HG02870 (cell line): ENCODE results near the gene ARMS2.

Experiments used
- ATAC-seq: cut with Tn5 transposase; IDR thresholded peaks from one replicate; pipeline ENCODE4 v1.9.1; 2021; ENCODE audit warnings: mild to moderate bottlenecking, moderate library complexity; ENCODE audit not compliant: unreplicated experiment

Gene ARMS2, protein sequence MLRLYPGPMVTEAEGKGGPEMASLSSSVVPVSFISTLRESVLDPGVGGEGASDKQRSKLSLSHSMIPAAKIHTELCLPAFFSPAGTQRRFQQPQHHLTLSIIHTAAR

DNA sequence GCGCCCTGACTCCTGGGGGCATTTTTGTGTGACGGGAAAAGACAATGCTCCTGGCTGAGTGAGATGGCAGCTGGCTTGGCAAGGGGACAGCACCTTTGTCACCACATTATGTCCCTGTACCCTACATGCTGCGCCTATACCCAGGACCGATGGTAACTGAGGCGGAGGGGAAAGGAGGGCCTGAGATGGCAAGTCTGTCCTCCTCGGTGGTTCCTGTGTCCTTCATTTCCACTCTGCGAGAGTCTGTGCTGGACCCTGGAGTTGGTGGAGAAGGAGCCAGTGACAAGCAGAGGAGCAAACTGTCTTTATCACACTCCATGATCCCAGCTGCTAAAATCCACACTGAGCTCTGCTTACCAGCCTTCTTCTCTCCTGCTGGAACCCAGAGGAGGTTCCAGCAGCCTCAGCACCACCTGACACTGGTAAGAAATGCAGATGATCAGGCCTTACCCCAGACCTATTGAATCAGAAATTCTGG, at the start of gene ARMS2:
Gene ARMS2 (plus strand): TSS at position 51 of the 478 bp plus-strand sequence. CDS start 75 bp downstream, at position 126.
- ATAC-seq: no peak

DNA sequence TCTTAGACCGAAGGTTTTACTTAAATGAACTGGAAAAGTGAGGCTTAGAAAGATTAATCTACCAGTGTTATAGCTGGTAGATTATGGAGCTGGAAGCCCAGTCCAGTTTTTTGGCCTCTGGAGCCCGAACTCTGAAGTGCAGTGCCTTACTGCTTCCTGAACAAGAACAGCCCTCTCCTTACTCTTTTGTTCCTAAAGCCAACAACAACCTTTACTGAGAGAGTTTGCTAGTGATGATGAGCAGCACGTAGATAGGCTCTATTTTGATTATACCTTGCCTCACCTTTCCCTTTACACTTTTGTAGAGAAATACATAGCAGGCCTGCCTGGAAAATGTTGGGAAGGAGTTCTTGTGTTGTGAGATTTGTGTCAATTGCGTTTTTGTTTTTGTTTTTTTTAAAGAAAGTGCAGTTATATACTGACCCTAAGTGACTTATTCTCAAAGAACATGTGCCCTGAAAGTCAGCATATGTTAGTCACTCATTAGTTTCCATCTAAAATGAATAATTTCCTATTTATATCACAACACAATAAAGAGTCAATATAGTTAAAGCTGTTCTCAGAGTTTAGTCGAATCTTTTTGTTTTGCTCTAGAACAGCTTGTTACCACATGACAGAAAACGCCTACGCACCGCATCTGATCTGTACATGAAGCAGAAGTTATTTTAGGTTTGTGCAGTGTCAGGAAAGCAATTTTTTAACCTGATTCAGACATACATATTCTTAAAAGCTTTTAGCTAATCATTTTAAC, 46.9 kb upstream of the ARMS2 start:
- no peak for ATAC-seq

DNA sequence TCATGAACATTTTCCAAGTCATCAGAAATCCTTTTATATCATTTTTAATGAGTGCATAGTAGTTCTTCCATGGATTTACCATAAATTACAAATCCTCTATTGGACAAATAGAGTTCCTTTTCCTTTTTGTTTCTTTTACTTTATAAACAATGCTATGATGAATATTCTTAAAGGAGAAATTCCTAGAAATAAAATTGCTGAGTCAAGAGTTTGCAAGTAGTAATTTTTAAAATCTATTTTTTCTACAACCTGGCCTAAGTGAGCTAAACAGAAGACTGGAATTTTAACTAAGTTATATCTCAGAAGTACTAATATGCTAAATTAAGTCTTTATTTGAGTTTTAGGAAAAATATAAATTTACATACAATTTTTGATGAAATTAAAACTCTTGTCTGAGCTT, 41.1 kb upstream of the ARMS2 start:
- ATAC-seq: no peak

DNA sequence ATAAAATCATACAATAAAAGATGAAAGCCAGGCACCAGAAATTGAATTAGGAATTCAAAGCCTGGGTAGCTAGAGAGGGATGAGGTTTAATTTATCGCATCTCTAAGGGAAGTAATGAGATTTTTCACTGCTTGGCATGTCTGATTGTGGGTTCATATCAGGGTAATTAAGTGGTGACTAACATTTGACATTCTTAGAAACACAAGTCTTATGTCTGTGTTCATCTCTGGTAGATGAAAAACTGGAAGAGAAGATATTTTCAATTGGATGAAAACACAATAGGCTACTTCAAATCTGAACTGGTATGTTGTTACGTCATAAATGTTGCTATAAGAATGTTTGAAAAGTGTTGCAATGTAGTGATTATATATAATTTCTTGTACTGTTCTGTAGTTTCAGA, 36.8 kb upstream of the ARMS2 start:
- no peak for ATAC-seq

DNA sequence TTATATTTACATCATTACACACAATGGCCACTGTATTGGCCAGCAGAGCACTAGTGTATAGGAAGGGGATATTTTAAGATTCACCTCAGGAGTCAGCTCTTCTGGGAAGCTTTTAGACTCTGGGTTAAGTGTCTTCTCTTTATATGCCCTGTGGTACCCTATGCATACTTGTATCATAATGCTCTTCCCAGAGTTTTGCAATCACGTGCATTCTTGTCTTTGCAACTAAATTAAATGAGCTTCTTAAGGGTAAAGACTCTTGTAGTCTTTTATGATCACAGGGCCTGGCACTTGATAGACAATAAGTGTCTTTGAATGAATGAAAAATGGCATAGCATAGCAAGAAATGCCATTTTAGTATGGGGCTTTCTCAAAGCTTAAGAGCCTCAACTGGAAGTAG, 35.4 kb upstream of the ARMS2 start:
- ATAC-seq: no peak

DNA sequence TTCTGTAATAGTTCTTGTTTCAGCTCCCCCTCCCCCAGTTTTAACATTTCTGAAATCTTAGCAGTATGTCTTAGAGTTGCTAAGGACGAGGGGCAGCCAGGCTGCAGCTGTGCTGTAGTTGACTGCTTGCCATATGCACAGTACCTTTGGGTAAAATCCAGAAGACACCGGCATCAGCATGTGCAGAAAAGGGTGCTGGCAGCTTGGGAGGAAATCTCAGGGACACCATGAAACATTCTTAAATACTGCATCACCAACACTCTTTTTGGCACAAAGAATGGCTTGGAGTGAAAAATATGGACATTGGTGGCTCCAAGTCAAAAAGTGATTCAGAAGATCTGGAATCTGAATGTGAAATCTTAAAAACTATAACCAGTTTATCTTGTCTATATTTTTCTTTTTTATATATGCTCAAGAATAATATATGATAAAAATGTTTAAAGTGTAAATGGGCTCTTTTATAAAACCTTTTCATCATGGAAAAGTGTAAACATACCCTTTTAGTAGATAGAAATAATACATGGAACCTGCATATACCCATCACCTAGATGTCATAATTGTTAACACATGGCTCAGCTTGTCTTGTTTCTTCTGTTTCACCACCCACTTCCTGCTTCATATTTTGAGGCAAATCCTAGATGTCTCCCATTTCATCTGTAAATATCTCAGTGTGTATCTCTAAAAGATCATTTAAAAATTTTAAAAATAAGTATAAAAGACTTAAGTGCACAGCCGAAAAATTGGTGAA, 34.4 kb upstream of the ARMS2 start:
- no peak for ATAC-seq

DNA sequence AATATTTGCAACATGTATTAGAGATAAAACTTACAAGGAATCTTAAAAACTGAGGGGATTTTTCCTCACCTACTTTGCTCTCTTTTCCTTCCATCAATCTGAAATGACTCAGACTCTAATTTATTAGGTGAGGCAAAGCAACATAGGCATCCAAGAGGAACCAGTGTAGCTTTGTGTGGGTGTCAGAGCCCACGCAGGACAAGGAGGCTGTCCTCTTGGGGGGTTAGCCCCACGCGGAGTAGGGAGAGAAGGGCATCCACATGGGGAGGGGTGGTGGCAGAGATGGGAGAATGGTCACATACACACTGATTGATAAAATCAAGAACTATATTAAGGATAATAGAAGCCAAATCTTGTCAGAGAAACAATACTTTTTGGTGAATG, 33.8 kb upstream of the ARMS2 start:
- no peak for ATAC-seq

DNA sequence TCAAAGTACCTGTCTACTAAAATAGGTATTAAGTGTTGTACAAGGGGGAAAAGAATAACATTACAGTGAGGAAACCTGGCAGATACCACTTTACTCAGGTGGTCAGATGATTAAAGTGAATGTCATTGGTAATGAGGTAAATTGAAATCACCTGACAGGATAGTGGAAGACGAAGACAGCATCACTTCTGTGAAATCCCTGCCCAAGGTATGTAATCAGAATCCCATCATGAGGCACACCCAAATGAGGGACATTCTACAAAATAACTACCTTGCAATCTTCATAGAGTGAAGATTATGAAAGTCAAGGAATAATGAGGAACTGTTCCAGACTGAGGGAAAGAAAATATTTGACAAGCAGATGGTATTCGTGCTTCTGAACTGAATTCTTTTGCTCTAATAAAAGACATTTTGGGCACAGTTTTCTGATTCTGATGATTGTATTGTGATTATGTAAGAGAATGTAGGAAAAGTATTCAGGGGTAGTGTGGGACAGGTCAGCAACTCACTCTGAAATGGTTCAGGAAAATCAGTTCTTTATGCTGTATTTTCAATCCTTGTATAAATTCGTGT, 33.3 kb upstream of the ARMS2 start:
- ATAC-seq: no peak

DNA sequence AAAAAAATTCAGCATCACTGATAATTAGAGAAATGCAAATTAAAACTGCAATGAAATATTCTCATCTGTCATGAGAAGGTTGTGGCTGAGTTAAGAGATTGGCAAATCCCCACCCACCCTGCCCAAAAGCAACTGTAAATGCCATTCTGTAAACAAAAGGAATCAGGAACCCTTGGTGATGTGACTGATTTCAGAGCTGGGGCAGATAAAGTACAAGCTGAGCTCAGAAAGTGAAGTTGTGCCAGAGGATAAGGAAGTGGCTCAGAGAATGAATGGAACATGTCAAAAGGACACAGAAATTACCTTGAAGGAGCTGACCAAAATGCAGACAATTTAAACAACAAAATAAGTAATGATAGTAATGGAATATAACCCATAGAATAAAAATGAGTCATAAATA, 32.7 kb upstream of the ARMS2 start:
- ATAC-seq: no peak

DNA sequence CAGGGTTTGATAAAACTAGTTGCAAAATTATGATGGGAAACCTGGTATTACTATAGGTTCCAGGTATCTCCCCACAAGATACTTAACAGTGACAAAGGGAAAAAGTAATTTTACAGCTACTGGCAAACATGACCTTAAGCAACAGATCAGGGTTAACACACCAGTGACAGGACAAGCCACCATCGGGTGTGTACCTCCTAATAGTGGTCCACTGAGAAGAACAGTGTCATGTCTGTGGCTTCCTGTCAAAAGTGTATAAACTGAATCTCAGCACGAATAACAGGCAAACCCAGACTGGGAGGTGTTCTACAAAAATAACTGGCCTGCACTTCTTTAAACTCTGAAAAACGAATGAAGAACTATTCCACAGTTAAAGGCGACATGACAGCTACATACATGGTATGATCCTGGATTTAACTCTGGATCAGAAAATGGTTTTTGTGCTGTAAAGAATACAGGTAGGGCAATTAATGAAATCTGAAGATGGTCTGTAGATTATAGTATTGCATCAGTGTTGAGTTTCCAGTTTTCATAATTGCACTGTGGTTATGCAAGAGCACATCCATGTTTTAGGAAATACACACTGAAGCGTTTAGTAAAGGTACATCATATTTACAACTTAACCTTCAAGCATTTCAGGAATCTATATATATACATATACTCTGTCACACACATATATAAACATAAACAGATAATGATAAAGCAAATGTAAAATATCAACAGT, 32.0 kb upstream of the ARMS2 start:
- ATAC-seq: no peak

DNA sequence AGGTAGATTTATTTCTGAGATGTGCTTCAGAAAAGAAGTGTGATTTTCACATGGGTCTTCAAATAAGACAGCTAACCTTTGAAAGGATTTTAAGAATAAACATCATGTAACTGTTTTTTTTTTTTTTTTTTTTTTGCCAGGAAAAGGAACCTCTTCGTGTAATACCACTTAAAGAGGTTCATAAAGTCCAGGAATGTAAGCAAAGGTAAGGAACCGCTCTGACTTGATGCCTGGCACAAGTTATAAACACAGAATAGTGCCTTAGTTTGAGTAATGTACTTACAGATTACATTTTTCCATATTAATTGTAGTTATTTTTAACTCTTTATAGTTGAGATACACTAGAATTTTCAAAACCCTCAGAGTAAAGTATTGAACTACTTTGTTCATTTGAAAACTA, 30.4 kb upstream of the ARMS2 start:
- ATAC-seq: no peak

DNA sequence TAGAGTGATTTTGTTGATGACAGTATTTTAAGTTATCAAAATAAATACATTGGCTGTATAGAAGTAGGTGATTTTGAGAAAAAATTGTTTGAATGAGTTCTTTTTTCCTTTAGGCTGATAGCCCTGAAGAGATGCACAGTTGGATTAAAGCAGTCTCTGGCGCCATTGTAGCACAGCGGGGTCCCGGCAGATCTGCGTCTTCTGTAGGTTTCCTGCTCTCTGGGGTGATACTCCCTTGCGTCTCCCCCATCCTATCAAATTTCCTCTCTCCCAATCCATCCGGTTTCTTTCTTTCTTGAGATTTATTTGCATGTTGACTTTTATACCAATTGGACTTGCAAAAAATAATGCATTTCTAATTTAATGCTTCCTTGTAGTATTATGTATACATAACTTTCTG, 27.6 kb upstream of the ARMS2 start:
- no peak for ATAC-seq

DNA sequence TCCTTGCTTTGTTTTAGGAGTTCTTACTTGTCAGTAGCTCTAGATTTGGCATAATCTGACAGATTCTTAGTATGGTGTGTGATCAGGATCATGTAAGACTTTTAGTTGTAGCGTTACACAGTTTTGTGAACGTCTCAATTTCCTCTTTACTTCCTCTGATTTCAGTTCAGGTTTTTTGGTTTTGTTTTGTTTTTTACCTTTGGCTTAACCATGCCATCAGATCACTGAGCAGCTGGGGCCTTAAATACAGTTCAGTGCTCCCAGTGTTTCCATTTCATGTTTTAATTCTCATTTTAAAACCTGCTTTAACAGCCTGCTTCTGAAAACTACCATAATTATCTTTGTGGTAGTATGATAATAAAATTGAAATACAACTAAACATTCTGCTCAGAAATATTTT, 27.2 kb upstream of the ARMS2 start:
- ATAC-seq: no peak

DNA sequence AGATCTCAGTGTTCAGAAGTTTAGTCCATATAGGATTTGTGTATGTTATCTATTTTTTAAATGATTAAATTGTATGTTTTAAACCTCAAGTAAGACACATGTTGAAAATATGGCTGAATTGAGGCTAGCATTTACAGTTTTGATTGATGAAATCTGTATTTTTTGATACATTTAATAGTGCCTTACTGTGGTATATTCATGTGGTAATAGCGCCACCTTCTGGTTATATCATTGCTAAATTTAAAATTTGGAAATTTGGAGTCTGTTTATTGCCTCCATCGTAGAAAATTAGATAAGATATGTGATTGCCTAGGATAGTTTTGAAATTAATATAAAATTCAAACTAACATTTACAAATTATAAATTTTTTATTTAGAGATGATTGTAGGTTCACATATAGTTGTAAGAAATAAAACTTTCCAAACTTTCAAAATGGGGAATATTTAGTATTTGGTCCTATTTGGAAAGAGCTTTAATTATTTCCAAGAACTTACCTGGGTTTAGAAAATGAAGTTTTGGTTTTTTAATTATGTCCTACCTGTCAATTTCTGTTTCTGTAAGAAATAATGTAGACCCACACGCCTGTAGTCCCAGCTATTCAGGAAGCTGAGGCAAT, 19.1 kb upstream of the ARMS2 start:
- no peak for ATAC-seq

DNA sequence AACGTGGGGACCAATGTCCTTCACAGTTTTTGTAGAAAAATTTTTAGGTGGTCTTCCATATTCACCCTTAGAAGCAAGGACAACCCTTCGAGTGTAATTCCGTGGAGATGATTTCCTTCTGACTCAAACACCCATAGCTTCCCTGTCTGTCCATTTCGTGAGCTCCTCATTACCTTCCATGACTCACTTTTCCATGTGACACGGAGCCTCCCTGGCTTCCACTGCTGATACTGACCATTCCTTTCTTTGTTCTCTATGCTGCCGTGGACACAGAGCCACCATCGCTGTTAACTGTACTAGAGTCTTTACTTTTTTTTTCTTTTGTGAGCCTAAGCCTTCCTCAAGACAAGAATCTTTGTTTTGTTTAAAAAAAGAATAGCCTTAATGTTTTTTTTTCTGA, 12.5 kb upstream of the ARMS2 start:
- ATAC-seq: no peak

DNA sequence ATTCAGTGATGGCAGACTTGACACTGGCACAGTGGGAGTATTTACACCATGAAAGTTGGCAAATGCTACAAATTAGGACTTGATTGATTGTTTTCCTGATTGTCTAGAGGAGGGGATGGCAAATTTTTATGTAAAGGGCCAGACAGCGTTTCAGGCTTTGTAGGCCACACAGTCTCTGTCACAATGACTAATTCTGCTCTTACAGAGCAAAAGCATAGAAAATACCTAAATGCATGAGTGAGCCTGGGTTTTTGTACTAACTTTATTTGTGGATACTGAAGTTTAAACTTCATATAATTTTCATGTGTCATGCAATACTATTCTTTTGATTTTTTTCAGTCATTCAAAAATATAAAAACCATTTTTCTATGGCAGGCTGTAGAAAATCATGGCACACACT, 9.0 kb upstream of the ARMS2 start:
- ATAC-seq: no peak

DNA sequence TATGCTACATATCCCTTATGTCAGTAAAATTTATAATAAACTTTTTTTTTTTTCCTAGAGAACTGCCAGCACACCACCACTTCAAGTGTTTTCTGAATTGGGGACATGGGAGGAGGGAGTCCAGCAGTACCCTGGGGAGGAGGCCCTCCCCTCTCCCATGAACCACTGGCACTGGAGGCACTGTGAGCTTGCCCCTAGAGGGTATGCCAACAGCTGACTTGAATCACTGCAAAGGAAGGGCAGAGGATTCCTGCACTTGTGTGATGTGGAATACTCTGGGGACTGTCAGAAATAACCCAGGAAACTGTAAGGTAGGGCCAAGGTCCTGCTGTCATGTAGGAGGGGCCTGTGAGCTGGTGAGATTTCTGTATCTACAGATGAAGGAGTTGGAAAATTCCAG, 8.5 kb upstream of the ARMS2 start:
- no peak for ATAC-seq

DNA sequence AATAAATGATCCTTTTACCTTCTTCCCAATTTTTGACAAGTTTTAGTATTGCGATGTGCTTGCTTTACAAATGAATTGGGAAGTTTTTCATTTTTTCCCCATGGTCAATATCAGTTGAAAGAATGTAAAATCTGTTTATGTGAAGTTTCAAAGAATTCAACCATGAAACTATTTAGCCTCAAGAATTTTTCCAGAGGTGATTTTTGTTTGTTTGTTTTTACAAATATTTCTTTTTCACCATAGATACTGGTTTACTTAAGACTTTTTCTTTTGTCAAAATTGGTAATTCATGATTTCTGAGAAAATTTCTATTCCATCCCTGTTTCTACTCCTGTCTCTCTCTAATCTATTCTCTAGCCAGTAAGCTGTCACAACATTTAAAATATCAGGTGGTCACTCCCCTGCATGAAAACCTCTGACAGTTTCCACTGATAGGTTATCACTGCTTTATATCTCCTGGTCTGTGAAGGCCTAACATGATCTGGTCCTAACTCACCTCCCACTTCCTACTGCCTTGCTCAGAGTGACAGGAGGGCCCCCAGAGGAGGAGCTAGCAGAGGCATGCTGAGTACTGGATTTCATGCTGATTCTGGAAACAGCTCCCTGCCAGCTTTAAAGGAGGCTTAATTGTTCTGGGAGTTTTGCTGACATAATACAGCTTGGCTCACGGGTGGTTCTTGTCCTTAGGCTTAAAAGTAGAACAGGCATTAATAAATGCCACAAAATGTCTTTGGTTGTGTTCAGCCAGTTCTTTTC, 7.6 kb upstream of the ARMS2 start:
- ATAC-seq: no peak

DNA sequence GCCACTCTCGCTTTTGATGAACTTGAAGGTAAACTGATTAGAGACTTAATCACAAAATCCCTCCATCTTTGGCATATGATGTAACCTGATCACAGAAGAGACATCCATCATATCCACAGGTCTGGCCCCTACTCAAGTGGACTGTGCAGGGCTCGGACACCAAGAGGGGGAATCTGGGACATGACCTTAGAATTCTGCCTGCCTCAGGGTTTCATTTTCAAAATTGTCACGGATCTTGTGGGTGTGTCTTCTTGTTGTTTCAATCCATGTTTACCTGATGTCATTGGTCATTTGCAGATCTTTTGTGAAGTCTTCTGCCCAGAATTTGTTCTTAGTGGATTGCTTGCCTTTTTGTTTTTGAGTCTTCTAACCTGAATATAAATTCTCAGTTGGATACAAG, 5.9 kb upstream of the ARMS2 start:
- no peak for ATAC-seq

DNA sequence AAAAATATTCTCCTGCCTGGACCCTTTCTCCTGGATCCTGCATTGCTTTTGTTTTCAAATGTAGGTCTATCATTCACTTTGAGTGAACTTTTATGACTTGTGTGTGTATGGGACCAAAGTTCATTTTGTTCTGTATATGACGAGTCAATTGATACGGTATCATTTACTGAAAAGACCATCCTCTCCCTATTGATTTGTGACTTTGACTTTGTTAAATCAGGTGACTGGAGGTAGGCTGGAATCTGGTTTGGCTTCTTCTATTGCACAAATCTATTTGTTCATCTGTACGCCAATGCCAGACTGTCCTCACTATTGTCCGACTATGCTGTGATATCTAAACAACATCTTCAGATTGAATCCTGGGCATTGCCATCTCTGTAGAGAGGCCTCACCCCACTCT, 5.3 kb upstream of the ARMS2 start:
- no peak for ATAC-seq
